Caki2 (cell line): ENCODE data around the gene KLF9. TPM values are rescaled to one million over a fixed set of nuclear protein-coding genes. Genes with fewer than 3 reads are reported as not detected.
"Not testable (repeated sequence)": the region's sequence is repeated elsewhere in the genome, so short reads cannot be mapped to it uniquely, and the experiment has no call there.

Experiments used
- DNase-seq: peaks from one replicate; pipeline ENCODE4 v3.0.0-alpha.2; 2015; ENCODE audit warnings: low read depth
- in situ Hi-C: cut with HindIII; loops from 2 replicates; pipeline ENCODE4 v1.10.0; 2016; ENCODE audit warnings: low sequenced_read_pairs, low pct_unique_long_range_greater_than_20kb, mixed read lengths
- total RNA-seq: library from RNA; depleted of rRNA; stranded (reverse); fragments of >200 nt; shearing (Covaris generic); gene quantifications from 2 replicates; pipeline ENCODE4 v1.2.3, GENCODE V29; 2014; ENCODE audit warnings: low replicate concordance

KLF9 gene
- total RNA-seq, 1 experiment from 2014 or later = 1.1 TPM

DNA sequence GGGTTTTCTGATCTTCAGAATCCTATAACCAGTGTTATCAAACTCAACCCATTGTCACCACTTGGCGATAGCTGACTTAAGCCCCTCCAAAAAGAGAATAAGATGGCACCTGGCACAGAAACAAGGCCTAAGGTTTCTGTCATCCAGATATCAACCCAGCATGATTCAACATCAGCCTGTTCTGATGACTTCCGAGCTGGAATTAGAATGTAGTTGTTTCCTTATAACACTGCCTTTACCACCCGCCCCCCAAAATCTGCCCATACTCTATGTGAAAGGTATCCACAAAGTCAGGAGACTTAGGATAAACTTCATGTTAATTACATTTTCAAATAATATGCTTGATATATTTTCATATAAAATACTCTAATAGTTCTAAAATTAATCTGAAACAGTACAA is 5.2 kb downstream of the KLF9 start:
- in situ Hi-C loops = no loop called here
- no peak for DNase-seq

- in situ Hi-C loops = no loop called here
- DNase-seq = no peak
Measured at GRCh38 chr9:70408393-70409040, 5.9 kb downstream of the KLF9 start.

- no peak for DNase-seq
- in situ Hi-C loops = no loop called here
Measured at GRCh38 chr9:70407081-70407503, 7.4 kb downstream of the KLF9 start.

DNA sequence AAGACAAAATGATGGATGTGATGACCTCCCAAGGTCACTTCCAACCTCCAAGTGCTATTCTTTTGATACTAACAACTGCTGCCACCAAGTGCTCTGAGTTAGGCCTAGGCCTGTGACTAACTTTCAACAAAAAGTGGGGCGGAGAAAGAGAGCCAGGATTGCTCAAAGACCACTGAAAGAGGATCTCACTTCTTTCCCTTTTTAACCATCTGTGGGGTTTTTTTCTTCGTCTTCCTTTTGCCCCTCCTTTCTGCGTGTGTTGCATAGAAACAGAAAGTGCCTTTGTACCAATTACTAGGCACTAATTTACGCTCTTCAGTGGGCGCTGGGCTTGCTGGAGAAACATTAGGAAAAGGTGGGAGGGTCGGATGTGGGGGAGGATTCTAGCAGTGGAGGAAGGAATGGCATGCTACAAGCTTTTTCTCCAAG is 8.0 kb downstream of the KLF9 start:
- no peak for DNase-seq
- in situ Hi-C loops = no loop called here

DNA sequence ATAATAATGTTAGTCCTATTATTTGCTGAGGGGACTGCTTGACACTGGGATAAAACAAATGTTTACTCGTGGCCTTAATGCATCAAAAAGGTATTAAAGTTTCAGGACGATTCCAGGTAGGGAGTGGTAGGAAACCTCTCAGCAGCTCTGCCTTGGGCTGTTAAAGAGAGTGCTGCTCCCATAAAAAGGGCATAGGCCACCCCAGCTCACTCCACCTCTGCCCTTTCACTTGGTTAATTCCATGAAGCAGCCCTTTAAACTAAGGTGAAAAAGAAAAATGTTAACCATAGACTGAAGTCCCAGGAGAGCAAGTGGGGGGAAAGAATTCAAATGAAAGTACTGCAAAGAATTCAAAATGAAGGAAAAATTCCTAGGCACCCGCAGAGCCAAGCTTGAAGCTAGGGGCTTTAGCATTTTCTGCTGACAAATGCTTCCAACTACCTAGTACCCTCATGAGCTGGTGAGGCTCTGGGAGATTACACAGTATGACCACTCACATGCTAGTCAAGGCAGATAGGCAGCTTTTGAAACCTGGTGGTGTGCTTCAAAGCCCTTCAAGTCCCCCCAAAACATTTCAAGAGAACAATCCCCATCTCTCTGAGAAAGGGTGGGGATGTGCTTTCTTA is 8.5 kb downstream of the KLF9 start:
- no peak for DNase-seq
- in situ Hi-C loops = no loop called here

GRCh38 chr9:70404261-70404660 is 10.2 kb downstream of the KLF9 start:
- no peak for DNase-seq
- in situ Hi-C loops = no loop called here

DNA sequence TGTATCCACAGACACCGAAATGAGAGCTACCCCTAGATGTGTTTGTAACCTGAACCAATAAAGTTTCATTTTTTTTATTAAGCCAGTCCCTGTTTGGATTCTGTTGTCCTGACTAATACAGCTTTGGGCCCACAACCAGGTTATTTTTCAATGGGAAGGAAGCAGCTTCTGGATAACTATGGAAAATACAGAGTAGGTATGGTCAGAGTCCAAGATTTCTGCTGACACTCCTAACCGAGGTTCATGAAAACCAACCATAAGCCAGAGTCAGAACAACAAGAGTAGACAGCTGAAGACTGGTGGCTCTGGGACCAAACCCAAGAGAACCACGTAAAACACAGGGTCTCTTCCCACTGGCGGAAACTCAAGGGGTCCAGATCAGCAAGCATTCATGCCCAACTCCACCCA is 10.8 kb downstream of the KLF9 start:
- in situ Hi-C loops = no loop called here

DNA sequence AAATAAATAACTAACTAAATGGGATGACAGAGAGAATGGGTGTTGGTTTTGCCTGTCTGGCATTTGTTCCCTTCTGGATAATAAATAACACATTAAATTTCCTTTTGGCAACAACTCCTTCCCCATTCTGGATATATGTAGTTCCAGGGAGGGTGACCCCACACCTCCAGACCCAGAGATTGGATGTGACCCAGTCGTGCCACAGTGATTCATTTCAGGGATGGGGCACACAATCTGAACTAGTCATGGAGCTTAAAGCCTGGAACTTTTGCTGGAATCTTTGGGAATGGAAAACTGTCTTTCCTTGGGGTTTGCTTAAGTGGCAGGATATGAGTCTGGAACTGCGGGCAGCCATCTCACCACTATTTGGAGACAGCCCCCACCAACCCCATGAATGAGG is 11.3 kb downstream of the KLF9 start:
- in situ Hi-C loops = no loop called here
- DNase-seq = no peak

More for the DNA sequence above, 10.8 kb downstream of the KLF9 start:
- DNase-seq = no peak

- DNase-seq = no peak
- in situ Hi-C loops = no loop called here
Measured at GRCh38 chr9:70402213-70402612, 12.2 kb downstream of the KLF9 start.

- in situ Hi-C loops, DNase-seq: not testable (repeated sequence)
Measured at GRCh38 chr9:70401241-70401640, 13.2 kb downstream of the KLF9 start.

- in situ Hi-C loops = no loop called here
- DNase-seq = no peak
Measured at GRCh38 chr9:70400107-70400892, 14.2 kb downstream of the KLF9 start.

GRCh38 chr9:70399141-70399540 is 15.3 kb downstream of the KLF9 start:
- in situ Hi-C loops = no loop called here
- no peak for DNase-seq

DNA sequence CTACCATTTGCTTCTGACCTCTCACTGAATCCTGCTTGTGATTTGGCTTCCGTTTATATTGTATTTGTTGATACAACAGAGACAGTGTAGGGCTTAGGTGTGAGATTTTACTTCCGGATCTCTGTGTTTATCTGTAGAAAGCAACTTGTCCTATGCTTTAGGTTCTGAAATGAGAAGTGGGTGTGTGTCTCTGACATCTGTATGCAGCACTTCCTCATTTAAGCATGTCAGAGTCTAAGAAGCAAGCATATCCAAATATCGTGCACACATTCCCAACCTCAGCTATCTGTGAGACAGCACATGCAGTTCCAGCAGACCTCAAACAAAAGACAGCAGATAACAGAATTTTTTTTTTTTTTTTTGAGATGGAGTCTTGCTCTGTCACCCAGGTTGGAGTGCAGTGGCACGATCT is 16.3 kb downstream of the KLF9 start:
- no peak for DNase-seq
- in situ Hi-C loops = no loop called here

DNA sequence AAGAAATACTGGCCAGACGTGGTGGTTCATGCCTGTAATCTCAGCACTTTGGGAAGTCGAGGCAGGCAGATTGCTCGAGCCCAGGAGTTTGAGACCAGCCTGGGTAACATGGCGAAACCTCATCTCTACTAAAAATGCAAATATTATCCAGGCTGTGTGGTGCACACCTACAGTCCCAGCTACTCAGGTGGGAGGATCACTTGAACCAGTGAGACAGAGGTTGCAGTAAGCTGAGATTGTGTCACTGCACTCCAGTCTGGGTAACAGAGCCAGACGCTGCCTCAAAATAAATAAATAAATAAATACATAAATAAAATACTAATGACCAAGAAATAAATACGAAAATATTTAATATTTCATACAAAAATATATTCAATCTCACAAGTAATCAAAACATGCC is 18.8 kb downstream of the KLF9 start:
- no peak for DNase-seq
- in situ Hi-C loops = no loop called here

GRCh38 chr9:70392850-70393249 is 21.6 kb downstream of the KLF9 start:
- in situ Hi-C loops = no loop called here
- no peak for DNase-seq

- DNase-seq = no peak
- in situ Hi-C loops = no loop called here
Measured at GRCh38 chr9:70392189-70392588, 22.3 kb downstream of the KLF9 start.

DNA sequence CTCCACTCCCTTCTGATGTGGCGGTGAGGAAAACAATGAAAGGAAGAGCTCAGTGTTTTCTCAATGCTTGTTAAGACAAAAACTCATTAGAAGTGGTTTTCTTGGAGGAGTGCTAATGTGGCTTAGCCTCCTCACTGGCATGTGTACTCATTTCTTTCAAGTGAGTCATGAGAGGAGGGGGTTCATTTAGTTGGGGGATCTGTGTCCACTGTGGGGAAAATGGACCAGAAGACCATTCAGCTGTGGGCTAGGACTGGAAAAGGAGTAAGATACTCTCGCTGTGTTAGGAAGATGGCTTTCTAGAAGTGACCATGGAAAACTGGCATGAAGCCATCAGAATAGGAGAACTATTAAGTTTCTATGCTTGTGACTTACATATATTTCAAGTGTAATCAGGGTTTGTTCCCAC is 23.5 kb downstream of the KLF9 start:
- no peak for DNase-seq
- in situ Hi-C loops = no loop called here

DNA sequence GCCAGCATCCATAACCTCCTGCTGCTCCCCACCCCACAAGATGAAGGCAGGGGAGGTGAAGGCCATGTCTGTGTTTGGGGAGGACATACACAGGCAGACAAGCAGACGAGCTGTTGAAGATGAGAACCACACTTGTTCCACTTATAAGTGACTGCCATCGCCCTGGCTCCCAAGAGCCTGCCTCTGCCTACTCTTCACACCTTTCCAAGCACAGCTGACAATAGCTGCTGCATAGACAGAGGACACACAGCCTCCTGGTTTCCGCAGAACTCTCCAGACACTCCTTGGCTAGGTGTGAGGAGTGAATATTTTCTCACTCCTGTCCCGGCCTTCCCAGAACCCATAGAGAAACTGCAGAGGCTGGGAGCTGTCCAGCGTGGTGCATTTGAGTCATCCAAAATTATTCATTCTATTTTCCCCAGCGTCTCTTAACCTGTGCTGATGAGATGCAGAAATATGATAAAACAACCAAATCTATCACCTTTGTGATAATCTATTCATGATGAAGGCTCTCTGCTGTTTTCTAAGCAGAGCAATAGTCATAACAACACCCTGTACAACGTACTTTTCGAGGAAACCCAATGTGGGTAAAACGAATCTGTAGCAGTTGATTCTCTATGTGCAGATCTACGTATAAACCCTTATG is 24.7 kb downstream of the KLF9 start:
- no peak for DNase-seq
- in situ Hi-C loops = no loop called here

- in situ Hi-C loops = no loop called here
- DNase-seq = no peak
Measured at GRCh38 chr9:70389188-70389587, 25.3 kb downstream of the KLF9 start.
